GM12878 (cell line): ENCODE results near the gene CRTC1.

Source experiments
- ASH2L ChIP-seq: fragments of 300-600, 200-600 bp; sonication (generic); IDR thresholded peaks from 2 replicates; pipeline ENCODE4 v1.6.1; 2017; ENCODE audit warnings: low read depth, mild to moderate bottlenecking, borderline replicate concordance
- CREB1 ChIP-seq: IDR thresholded peaks from 2 replicates; pipeline ENCODE4 v1.6.1; 2012; ENCODE audit warnings: low read depth, mild to moderate bottlenecking, inconsistent platforms
- CTCF ChIP-seq, 3 experiments: IDR thresholded peaks in 2 of 3; conservative IDR thresholded peaks in 1 of 3; 2 replicates each; pipeline ENCODE4 v1.5.1; 2011; ENCODE audit warnings: low read depth in 3 of 3, low read length in 3 of 3, mild to moderate bottlenecking in 3 of 3, control low read depth in 2 of 3, moderate library complexity in 2 of 3, inconsistent platforms in 1 of 3, mixed read lengths in 1 of 3; ENCODE audit not compliant: control insufficient read depth in 2 of 3, insufficient read depth in 1 of 3; ENCODE audit errors: extremely low read depth in 1 of 3
- MEF2A ChIP-seq: IDR thresholded peaks from 2 replicates; pipeline ENCODE4 v1.6.1; 2011; ENCODE audit warnings: low read depth, mild to moderate bottlenecking, low read length, moderate library complexity; ENCODE audit not compliant: insufficient read depth

DNA sequence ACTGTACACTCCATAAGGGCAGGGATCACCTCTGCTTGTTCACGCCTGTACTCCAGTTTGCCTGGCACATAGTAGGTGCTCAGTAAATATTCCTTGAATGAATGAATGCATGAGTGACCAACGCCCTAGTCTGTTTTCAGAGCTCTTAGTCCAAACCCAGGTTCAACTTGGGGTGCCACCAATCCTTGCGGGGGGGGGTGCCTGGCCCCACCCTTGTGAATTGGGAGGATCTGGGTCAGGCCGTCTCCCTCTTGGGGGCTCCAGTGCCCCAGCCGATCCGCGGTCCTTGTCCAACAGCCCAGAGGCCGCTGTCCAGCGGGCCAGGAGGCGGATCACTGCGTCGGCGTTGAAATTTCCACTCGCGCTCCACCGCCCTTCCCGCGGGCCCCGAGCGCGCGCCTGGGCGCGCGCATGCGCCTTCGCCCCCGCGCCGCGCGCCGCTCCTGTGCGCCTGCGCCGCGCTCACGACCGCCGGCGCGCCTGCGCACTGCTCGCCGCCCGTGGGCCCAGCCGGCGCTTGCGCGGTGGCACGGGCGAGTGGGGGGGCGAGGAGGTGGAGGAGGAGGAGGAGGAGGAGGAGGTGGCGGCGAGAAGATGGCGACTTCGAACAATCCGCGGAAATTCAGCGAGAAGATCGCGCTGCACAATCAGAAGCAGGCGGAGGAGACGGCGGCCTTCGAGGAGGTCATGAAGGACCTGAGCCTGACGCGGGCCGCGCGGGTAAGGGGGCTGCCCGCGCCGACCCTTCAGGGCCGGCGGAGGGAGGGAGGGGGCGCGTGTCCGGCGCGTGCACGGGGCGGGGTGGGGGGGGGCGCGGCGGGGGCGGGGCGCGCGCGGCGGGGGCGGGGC lies at the start of gene CRTC1:
- no peak for TF ChIP-seq CTCF (IDR thresholded peaks at IDR 0.05 in 2 of 3, conservative IDR thresholded peaks at IDR 0.05 in 1 of 3; ENCODE audit: control insufficient read depth in 2 of 3, extremely low read depth in 1 of 3, insufficient read depth in 1 of 3, low read depth in 3 of 3, low read length in 3 of 3)
- TF ChIP-seq ASH2L = no peak
- no peak for TF ChIP-seq CREB1
- no peak for TF ChIP-seq MEF2A
